DMS 273 (cell line): Measurements from ENCODE around the gene RBM47.

Experiments
- DNase-seq: peaks from one replicate; lab custom pipeline; 2025; ENCODE audit not compliant: unreplicated experiment; lab: John Stamatoyannopoulos, UW

RBM47 gene

DNA sequence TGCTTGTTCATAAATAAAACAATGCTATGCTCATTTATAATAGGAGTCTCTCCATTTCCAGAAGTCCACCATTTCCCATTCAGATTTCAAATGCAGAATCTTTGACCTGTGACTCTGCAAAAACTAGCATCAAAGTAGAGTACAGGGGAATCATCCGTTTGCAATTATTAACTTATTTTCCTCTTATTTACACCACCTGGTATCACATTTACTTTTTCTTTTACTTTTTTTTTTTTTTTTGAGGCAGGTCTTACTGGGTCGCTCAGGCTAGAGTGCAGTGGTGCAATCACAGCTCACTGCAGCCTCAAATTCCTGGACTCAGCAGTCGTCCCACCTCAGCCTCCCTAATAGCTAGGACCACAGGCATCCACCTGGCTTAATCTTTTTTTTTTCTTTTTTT lies 37.6 kb downstream of the RBM47 start:
- no peak for DNase-seq

DNA sequence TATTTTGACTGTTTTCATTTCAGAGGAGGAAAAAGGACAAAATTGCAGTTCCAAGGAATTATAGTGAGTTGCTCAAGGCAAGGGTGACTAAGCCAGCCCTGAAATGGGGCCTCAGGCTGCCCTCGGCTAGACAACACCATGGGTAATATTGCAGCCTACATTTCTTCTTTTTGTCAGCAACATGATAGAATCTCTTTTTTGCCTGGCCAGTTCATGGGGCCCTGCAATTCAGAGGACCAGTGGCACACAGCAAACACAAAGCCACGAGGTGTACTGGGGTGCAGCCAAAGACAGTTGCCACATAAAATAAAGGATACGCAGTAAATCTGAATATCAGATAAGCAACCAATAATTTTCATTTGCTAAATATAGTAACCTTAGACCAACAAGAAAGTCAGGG lies 41.8 kb downstream of the RBM47 start:
- DNase-seq = no peak

DNA sequence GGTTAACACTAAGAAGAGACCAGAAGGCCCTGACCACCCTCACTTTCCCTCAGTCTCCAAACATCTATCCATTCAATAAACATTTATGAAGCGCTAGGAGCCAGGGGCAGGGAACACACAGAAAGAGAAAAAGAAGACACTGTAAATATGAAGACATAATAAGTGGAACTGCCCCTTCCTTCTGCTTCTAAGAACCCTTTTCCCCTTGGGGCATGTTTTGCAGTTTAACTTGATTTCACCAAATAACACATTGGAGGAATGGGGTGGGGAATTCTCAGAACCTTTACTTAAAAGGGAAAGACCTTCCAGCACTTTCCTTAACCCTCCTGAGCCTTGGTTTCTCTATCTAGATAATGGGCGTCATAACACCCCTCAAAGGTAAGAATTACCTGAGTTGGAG lies 42.3 kb downstream of the RBM47 start:
- no peak for DNase-seq

DNA sequence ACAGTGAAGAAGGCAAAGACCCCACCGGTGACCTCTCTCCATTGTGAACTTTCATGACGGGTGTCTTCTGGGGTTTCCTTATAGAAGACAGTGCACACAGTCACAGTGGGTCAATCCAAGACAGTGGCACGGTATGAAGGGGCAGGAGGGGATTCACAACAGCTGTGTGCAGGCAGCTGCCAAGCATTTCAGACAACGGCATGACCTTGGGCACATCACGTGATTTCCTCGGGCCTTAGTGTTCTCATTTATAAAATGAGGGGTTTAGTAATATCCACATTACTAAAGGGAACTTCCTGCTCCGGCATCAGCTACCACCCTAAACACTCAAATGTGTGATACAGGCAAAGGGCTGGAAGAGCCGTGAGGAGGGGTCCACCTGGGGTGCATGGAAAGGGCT lies 42.9 kb downstream of the RBM47 start:
- DNase-seq = no peak

DNA sequence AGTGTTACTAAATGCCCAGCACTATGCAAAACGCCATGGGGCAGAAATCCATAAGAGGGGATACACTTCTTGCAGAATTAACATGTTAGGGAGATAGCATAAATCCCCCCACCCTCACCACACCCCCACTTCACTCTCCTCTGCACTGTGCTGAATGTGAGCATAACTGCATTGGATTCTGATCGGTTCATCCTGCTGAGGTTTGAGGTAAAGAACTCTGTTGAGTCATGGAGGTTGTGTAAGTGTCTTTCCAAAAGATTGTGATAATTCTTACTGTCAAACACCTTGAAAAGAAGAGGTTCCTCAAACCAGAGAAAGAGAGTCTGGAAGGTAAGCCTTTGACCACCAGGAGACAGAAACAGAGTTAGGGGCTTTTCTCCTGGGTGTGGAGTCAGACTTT lies 43.6 kb downstream of the RBM47 start:
- no peak for DNase-seq

DNA sequence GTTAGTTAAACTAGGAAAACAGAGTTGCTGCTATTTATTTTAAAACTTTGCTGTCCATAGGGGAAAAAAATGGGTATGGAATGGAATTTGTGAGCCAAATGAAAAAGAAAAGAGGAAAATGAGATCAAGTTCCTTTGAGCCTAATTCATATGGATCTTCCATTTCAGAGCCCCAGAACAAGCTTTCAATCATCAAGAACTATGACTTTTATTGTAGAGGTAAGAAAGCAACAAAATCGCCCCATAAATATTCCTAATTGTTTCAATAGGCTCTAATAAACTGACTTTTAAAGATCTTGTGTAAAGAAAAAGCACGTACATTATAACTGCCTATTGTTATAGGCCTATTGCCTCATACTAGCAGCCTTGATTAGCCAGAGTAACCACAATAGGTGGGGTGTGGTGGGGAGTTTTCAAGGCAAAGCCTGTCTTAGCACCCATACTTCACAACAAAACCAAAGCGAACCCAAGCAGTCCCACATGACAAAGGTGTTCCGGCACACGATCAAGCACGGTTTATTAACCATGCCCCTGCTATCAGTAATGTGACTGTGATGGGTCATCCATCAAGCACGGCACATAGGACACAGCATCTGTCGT lies 44.4 kb downstream of the RBM47 start:
- DNase-seq = no peak

DNA sequence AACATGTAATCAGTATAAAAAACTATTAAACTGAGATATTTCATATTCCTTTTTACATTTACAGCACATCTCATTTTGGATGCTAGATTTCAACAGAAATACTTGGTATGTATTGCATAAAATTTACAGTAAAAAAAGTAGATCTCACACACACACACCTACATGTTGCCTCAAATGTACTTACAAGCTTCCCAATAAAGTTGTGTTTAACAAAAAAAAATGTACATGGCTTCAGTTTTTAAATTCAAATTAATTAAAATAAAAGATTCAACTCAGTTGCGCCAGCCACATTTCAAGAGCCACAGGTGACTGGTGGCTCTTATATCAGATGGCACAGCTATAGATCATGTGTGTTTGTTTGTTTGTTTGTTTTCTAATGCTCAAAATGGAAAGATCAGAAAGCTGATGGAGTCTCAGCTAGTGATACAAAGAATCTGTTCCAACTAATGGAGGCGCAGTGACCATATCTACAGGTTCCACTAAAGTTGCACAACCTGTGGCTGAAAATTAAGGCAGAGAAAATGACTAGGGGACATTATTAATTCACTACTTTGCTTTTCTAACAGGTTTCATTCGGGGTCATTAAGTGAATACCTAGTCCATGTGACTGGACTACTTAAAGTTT lies 45.0 kb downstream of the RBM47 start:
- no peak for DNase-seq

DNA sequence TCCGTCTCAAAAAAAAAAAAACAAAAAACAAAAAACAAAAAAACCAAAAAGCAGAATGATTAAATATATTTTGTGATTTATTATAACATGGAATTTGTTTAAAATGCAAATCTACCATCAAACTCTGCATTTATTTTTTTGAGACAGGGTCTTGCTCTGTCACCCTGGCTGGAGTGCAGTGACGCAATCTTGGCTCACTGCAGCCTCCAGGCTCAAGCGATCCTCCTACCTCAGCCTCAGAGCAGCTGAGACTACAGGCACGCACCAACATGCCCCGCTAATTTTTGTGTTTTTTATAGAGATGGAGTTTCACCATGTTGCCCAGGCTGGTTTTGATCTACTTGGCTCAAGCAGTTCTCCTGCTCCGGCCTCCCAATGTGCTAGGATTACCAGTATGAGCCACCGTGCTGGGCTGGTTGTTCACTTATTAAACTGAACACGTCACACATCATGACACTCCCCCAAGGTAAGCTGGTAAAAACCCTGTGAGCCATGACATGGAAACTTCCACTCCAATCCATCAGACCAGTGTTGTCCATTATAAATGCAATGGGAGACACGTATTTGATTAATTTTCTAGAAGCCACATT lies 45.7 kb downstream of the RBM47 start:
- DNase-seq = no peak

DNA sequence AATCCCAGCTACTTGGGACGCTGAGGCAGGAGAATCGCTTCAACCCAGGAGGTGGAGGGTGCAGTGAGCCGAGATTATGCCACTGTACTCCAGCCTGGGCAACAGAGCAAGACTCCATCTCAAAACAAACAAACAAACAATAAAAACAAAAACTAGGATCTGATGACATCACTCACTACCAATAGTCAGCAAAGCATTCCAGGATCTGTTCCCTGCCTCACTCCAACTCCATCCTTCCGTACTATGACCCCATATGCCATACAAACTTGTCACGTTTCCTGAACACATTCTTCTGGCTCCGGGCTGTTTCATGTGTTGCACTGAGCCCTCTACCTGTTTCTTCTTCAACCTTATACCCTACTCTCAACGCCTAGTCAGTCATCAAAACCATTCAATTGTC lies 47.3 kb downstream of the RBM47 start:
- DNase-seq = no peak

DNA sequence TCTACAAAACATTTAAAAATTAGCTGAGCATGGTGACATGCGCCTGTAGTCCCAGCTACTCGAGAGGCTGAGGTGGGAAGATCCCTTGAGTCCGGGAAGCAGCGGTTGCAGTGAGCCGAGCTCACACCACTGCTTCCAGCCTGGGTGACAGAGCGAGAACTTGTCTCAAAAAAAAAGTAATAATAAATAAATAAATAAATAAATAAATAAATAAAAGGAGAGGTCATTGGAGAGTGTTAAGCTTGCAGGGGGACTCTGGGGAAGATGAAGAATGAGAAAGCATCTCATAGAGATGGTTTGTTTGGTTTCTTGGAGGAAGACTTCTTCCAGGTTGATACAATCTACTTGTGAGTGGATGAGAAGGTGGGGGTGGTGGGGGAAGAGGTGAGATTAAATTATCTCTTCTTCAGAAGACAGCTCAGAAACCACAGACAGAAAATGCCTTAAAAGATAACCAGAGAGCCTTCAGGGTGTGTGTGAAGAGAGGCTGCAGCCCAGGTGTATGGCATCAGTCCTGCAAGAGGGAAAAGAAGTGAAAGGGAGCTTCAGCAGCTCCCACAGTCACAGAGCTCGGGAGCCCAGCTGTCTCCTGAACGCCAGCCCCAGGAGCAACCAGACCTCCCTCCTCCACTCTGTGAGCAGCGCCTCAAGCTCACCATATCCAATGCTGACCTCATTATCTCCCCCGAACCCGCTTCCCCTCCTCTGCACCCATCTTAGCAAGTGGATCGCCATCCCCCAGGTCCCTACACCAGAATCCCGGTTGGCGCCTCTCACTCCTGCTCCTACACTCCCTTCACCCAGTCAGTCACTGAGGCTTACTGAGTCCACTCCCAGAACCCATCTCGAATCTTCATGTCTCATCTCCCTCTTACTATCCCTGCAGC lies 48.2 kb downstream of the RBM47 start:
- DNase-seq = no peak

DNA sequence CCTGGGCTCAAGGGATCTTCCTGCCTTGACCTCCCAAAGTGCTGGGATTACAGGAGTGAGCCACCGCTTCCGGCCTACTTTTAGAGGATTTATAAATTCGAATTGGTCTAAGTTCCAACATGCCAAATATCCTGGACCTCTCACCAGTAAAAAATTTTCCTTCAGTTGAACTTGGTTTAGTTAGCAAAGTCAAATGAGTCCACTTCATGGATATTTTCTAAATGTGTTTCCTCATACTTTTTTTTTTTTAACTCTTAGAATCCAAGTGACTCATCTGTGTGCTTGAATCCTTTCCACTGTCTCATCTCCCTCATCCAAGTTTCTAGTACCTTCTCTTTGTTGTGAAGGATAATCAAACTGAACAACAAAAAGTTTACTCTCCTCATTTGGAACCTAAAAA lies 49.7 kb downstream of the RBM47 start:
- no peak for DNase-seq

DNA sequence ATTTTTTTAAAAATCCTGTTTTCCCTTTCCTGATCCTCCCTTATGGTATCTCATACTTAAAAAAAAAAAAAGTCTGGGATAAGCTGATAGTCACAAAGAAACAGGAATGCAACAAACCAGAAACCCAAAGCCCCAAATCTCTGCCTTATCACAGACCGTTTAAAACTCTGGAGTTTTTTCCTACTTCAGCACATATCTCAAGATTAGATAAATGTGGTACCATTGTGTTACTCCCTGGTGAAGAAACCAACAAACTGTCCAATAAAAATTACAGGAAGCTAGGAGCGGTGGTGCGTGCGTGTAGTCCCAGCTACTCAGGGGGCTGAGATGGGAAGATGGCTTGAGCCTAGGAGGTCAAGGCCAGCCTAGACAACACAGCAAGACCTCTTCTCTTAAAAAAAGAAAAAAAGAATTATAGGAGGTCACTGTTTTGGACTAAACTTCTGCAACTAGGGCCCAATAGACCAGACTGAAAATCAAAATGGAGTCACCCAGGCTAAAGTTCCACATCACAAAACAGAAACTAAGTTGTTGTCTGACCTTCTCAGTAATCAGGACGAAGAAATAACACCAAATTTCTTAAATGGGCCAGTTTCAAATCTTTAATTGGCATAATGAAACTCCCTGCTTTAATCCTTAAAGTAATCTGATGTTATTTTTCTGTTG lies 51.9 kb downstream of the RBM47 start:
- DNase-seq = no peak

DNA sequence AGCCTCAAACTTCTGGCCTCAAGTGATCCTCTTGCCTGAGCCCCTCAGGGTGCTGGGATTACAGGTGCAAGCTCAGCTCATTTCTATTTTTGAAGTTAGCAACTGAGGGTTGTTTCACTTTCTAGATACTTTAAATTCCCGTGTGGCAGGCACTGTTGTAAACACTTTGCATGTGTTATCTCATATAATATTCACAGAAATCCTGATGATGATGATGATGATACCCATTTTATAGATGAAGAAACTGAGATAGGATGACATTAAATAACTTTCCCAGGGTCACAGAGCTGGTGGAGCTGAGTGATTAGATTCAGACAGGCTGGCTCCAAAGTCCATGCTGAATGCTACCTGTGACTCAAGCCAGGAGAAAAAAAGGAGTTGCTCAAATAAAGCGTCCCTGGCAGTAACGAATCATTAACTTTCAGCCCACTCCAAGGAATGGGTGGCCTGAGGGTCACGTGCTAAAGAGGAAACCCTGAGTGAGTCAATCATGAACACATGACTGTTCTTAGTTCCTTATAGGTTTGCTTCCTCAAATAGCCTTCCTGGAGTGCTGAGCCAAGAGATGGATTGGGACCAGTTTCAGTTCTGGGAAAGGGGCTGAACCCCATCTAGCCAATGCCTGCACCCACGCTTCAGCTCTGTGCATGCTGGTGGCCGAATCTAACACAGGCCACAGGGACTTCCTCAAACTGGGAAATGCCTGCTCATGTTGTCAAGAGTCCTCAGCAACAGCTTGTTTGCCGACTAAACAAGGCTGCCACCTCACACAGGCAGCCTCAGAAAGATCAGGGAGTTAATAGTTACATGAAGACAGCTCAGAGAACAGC lies 52.8 kb downstream of the RBM47 start:
- DNase-seq = peak; percentile 10

DNA sequence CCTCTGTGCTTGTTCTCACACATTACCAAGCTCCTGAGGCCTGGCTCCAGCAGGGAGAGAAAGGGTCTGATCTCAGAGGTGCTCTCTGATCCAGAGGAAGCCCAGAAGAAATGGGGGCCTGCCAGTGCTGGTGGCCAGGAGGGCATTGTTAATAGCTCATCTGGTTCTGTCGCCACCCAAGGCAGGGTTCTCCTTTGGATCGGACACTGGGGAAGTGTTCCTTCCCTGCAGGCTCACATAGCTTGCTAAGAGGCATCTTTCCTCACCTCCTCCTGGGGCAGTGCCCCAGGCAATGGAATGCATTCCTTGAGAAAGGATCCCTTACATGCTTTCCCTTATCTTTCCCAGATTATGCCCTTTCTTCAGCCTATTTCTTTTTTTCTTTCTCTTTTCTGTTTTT lies 53.8 kb downstream of the RBM47 start:
- no peak for DNase-seq

DNA sequence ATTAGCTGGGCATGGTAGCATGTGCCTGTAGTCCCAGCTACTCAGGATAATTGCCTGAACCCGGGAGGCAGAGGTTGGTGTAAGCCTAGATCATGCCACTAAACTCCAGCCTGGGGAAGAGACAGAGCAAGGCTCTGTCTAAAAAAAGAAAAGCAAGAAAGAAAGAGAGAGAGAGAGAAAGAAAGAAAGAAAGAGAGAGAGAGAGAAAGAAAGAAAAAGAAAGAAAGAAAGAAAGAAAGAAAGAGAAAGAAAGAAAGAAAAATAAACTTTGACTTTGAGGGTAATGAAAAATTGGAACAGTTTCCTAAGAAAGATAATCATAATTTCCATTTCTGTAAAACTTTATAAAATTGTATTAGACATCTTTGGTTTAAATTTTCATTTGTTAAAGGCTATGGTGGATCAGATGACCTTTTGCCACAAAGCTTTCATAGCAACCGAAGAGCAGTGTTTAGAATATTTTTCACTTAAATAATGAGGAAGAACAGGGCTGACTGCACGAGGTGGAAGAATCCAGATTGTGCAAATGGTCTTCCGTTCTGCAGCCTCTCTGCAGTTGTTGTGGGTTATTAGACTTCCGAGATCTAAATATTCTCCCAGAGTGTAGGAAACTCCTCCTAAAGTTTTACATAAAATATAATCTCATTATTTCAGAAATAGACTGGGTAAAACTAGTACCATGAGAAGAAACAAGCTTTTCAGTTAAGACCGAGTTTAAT lies 55.9 kb downstream of the RBM47 start:
- DNase-seq = no peak

DNA sequence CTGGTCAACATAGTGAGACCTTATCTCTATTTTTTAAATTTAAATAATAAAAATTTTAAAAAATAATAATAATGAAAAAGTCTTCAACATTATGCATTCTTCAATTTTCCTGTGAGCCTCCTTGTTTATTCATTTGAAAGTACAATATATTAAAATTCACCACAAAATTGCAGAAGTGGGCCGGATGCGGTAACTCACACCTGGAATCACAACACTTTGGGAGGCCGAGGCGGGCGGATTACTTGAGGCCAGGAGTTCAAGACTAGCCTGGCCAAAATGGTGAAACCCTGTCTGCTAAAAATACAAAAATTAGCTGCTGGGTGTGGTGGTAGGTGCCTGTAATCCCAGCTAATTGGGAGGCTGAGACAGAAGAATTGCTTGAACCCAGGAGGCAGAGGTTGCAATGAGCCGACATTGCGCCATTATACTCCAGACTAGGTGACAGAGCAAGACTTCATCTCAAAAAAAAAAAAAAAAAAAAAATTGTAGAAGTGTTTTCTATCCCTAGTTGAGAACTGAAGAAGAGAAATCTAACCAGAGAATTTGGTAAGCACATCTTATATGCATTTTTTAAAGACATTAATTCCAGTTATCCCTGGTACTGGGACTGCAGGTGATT lies 56.9 kb downstream of the RBM47 start:
- no peak for DNase-seq

DNA sequence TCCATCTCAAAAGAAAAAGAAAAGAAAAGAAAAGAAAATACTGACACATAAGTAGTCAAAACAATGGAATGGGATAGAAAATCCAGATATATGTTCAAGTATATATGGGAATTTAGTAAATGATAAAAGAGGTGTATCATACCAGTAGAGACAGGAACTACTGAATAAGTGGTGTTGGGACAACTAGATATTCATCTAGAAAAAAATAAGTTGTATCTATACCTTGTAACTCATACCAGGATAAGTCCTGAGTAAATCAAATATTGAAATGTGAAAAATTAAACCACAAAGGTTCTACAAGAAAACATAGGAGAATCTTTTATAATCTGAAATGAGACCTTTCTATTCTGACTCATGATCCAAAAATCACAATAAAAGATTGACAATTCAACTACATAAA lies 58.5 kb downstream of the RBM47 start:
- no peak for DNase-seq

DNA sequence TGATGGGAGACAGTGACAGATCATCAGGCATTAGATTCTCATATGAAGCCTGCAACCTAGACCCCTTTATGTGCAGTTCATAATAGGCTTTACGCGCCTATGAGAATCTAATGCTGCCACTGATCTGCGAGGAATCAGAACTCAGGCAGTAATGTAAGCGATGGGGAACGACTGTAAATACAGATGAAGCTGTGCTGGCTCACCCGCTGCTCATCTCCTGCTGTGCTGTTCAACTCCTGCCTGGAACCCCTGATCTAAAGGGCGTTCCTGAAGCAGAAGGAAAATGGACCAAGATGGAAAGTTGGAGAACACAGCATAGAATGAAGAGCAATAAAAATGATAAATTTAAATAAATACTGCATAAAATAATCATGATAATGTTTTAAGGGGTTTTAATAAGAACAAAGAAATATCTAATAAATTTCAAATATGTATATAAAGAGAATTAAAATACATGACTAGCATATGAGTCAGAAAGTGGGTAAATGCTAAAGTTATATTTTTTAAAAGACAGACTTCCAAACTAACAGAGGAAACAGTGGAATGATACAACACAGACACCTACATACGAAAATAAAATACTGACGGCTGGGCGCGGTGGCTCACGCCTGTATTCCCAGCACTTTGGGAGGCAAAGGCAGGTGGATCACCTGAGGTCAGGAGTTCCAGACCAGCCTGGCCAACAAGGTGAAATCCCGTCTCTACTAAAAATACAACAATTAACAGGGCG lies 59.2 kb downstream of the RBM47 start:
- DNase-seq = no peak
